Tibial nerve (tissue), 4 donors: Measurements from ENCODE around the gene LAMP1. TPM values are rescaled to one million over a fixed set of nuclear protein-coding genes. Genes with fewer than 3 reads are reported as not detected.
A peak's percentile ranks its signal among the peaks of the same experiment; 100 is the strongest.

ENCODE experiments used
- DNase-seq, 2 donors: peaks; one replicate each; pipeline ENCODE4 v3.0.0-alpha.2; 2019; ENCODE audit warnings: low spot score in 2 of 2
- H3K27ac ChIP-seq, 4 donors: fragments of 200-600 bp; sonication (generic) in 3 of 4; one replicate each; pipeline ENCODE4 v1.5.1; 2017 to 2019; ENCODE audit warnings: mild to moderate bottlenecking in 1 of 4
- H3K27me3 ChIP-seq, 2 donors: fragments of 200-600 bp; sonication (generic) in 1 of 2; one replicate each; pipeline versions ENCODE4 v1.5.1 to v1.6.0; 2017 to 2019
- H3K36me3 ChIP-seq, 3 donors: fragments of 200-600 bp; sonication (generic); one replicate each; pipeline ENCODE4 v1.5.1; 2018 to 2019
- H3K4me1 ChIP-seq, 4 donors: fragments of 200-600 bp; sonication (generic) in 3 of 4; one replicate each; pipeline ENCODE4 v1.5.1; 2017 to 2019
- H3K4me3 ChIP-seq, 4 donors: fragments of 200-600 bp; sonication (generic) in 3 of 4; one replicate each; pipeline ENCODE4 v1.5.1; 2017 to 2019; ENCODE audit warnings: mild to moderate bottlenecking in 1 of 4, moderate library complexity in 1 of 4
- H3K9me3 ChIP-seq, 4 donors: fragments of 200-600 bp; sonication (generic) in 3 of 4; one replicate each; pipeline ENCODE4 v1.5.1; 2017 to 2019
- CTCF ChIP-seq, 5 experiments: fragments of 200-600 bp in 3 of 5; fragments of 450-650 bp in 2 of 5; sonication (generic) in 3 of 5; IDR thresholded peaks; one replicate each; pipeline ENCODE4 v1.5.1; 2016 to 2019; ENCODE audit warnings: antibody characterized with exemption in 5 of 5, mild to moderate bottlenecking in 3 of 5, moderate library complexity in 2 of 5
- EP300 ChIP-seq, 2 donors: sonication (generic); formaldehyde crosslinking; IDR thresholded peaks; one replicate each; pipeline ENCODE4 v1.6.1; 2017; ENCODE audit warnings: antibody characterized with exemption in 2 of 2, mild to moderate bottlenecking in 1 of 2
- POLR2A ChIP-seq, 2 donors: fragments of 450-650 bp; IDR thresholded peaks; one replicate each; pipeline ENCODE4 v1.6.1; 2017; ENCODE audit warnings: antibody characterized with exemption in 2 of 2, mild to moderate bottlenecking in 2 of 2, moderate library complexity in 2 of 2
- WGBS, 2 donors: methylation state at CpG; one replicate each; pipeline ENCODE4 v1.1.5; 2018; 5-methylcytosine and 5-hydroxymethylcytosine counted together
- total RNA-seq, 4 donors: library from RNA; depleted of rRNA; stranded (reverse); fragments of >200 nt; gene quantifications; one replicate each; pipeline ENCODE4 v1.1.0, GENCODE V29; 2016

The LAMP1 gene
- total RNA-seq, 4 donors from 2014 or later = 114 to 166 (median 130) TPM

DNA sequence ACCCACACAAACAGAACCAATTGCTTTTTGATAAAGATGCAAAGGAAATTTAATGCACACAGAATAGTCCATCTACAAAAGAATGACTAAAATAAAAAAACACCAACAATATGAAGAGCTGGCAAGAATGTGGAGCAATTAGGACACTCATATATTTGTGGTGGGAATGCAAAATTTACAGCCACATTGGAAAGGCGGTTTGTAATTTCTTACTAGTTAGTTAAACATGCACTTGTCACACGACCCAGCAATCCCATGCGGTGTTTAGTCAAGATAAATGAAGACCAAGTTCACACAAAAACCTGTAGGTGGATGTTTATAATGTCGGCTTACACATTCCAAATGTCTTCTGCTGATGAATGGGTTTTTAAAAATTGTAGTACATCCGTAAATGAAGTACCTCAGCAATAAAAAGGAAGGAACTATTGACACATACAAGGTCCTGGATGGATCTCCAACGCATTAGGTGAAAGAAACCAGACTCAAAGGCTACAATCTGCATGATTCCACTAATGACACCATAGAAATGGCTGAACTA, 61.7 kb downstream of the LAMP1 start:
- TF ChIP-seq POLR2A (IDR thresholded peaks at IDR 0.05) (no peak), CTCF (IDR thresholded peaks at IDR 0.05) (no peak), EP300 (IDR thresholded peaks at IDR 0.05) (no peak)
- H3K4me3 ChIP-seq = no peak overlapping the region
- WGBS, 2 donors = 72 to 81% methylated on average over 6 of the region's 6 CpGs
- H3K27ac ChIP-seq = no peak overlapping the region
- H3K9me3 ChIP-seq = no peaks in the 10 kb centered on the region
- DNase-seq = no peak
- H3K4me1 ChIP-seq = peaks cover 0 to 12% (median 0%) of the 10 kb centered on the region in 4 donors
- H3K27me3 ChIP-seq = peaks cover 0 to 9% of the 10 kb centered on the region in 2 donors
- H3K36me3 ChIP-seq = peaks cover 0 to 11% (median 0%) of the 10 kb centered on the region in 3 donors

DNA sequence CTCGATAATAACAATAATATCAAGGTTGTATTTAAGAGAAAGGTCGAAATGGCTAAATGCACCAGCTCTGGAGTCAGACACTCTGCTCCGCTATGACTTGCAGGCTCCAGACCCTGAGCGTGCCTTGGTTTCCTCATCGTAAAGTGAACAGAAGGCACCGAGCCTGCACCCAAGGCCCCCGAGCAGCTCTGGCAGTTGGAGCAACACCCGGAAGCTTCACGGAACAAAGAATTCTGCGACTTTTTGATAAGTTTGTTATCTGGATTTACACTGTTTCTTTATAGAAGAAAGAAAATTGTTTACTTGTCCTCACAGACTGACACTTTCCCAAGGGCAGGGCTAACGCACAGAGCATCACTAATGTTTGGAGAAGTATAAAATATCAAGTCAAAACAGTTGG, 62.5 kb downstream of the LAMP1 start:
- DNase-seq = no peak

DNA sequence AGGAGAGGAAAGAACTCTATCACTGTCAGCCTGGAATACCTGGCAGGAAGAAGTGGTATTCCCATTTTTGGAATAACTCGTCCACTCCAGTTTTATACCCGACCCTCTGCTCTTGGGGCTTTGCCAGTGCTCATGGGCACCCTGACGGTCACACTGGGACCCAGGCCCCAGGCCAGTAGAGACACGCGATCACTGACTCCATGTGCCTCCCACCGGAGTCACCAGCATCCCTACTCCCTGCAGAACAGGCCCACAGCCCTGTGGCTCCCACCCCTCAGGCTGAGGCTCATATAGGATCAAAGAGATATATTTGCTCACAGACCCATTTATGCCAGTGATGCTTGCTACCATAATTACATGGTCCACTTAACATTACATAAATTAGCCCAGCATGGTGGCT, 63.4 kb downstream of the LAMP1 start:
- WGBS, 2 donors = 87 to 91% methylated on average over 6 of the region's 6 CpGs

More for the DNA sequence above, 62.5 kb downstream of the LAMP1 start:
- 81 to 84% methylated on average over 11 of the region's 11 CpGs for WGBS, 2 donors
- H3K4me1 ChIP-seq = peaks cover 0 to 14% (median 0%) of the 10 kb centered on the region in 4 donors
- H3K36me3 ChIP-seq = peaks cover 0 to 10% (median 0%) of the 10 kb centered on the region in 3 donors
- H3K4me3 ChIP-seq = no peak overlapping the region
- H3K9me3 ChIP-seq = no peaks in the 10 kb centered on the region
- no peak overlapping the region for H3K27ac ChIP-seq
- TF ChIP-seq CTCF (IDR thresholded peaks at IDR 0.05) (no peak), POLR2A (IDR thresholded peaks at IDR 0.05) (no peak), EP300 (IDR thresholded peaks at IDR 0.05) (no peak)
- peaks cover 0 to 9% of the 10 kb centered on the region in 2 donors for H3K27me3 ChIP-seq

DNA sequence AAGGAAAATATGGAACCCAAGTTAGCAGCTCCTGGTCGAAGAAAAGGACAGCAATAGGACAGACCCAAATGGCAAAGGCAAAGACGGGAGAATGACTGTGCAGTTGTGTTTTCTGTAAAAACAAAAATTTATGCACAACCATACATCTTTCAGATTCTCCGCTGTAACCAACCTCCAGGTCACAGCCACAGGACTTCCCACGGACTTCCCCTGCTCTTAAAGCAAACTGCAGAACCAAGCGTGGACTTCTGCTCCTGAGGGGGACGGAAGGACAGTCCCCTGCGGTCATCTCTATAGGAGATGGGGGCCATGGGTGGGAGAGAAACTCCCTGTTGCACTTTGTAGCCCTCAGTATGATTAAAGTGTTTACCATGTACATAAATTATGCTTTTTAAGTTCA, 64.4 kb downstream of the LAMP1 start:
- Histone ChIP-seq H3K36me3 (no peaks in the 10 kb centered on the region), H3K27ac (no peak overlapping the region), H3K27me3 (peaks cover 0 to 18% of the 10 kb centered on the region in 2 donors), H3K4me3 (no peak overlapping the region), H3K9me3 (no peaks in the 10 kb centered on the region), H3K4me1 (peaks cover 0 to 22% (median 0%) of the 10 kb centered on the region in 4 donors)
- TF ChIP-seq EP300 (IDR thresholded peaks at IDR 0.05) = no peak
- no peak for TF ChIP-seq CTCF (IDR thresholded peaks at IDR 0.05)
- no peak for TF ChIP-seq POLR2A (IDR thresholded peaks at IDR 0.05)
- 59 to 62% methylated on average over 7 of the region's 7 CpGs for WGBS, 2 donors
- no peak for DNase-seq

More for the DNA sequence above, 63.4 kb downstream of the LAMP1 start:
- Histone ChIP-seq H3K36me3 (peaks cover 0 to 1% (median 0%) of the 10 kb centered on the region in 3 donors), H3K27ac (no peak overlapping the region), H3K27me3 (peaks cover 0 to 13% of the 10 kb centered on the region in 2 donors), H3K9me3 (no peaks in the 10 kb centered on the region), H3K4me3 (no peak overlapping the region), H3K4me1 (peaks cover 0 to 22% (median 0%) of the 10 kb centered on the region in 4 donors)
- TF ChIP-seq POLR2A (IDR thresholded peaks at IDR 0.05) = no peak
- no peak for TF ChIP-seq CTCF (IDR thresholded peaks at IDR 0.05)
- no peak for TF ChIP-seq EP300 (IDR thresholded peaks at IDR 0.05)
- DNase-seq = no peak

- H3K36me3 ChIP-seq = no peaks in the 10 kb centered on the region
- peaks cover 0 to 18% of the 10 kb centered on the region in 2 donors for H3K27me3 ChIP-seq
- peak overlapping the region; percentile 43 to 90 (median 60) for H3K27ac ChIP-seq
- 9 to 11% methylated on average over 20 to 29 of the region's 41 CpGs for WGBS, 2 donors
- no peaks in the 10 kb centered on the region for H3K9me3 ChIP-seq
- TF ChIP-seq POLR2A (IDR thresholded peaks at IDR 0.05) = peak in 1 of 2 donors; percentile 38
- TF ChIP-seq EP300 (IDR thresholded peaks at IDR 0.05) = peak in 1 of 2 donors; percentile 19
- TF ChIP-seq CTCF (IDR thresholded peaks at IDR 0.05) = no peak
- peaks cover 0 to 22% (median 0%) of the 10 kb centered on the region in 4 donors for H3K4me1 ChIP-seq
- H3K4me3 ChIP-seq = peak overlapping the region; percentile 36 to 88 (median 47)
- peak in 1 of 2 donors; percentile 9 for DNase-seq
Observed at GRCh38 chr13:113364311-113364889, 67.4 kb downstream of the LAMP1 start.
